Stimulated activated CD4-positive, alpha-beta T cell treated with anti-CD3 and anti-CD28 coated beads, Interleukin-2, amount 100 ng/mL, for 24 hours (primary cell): Measurements from ENCODE around the gene ICE1.
"Not testable (repeated sequence)": the region's sequence is repeated elsewhere in the genome, so short reads cannot be mapped to it uniquely, and the experiment has no call there.

Experiments used
- DNase-seq, 2 donors: peaks; one replicate each; pipeline ENCODE4 v3.0.0-alpha.2; 2020

The ICE1 gene

GRCh38 chr5:5421961-5422818 is at the start of gene ICE1:
Gene ICE1 (plus strand): TSS chr5:5422677. CDS start chr5:5422916, 239 bp downstream.
- DNase-seq: peak; percentile 88 to 93

DNA sequence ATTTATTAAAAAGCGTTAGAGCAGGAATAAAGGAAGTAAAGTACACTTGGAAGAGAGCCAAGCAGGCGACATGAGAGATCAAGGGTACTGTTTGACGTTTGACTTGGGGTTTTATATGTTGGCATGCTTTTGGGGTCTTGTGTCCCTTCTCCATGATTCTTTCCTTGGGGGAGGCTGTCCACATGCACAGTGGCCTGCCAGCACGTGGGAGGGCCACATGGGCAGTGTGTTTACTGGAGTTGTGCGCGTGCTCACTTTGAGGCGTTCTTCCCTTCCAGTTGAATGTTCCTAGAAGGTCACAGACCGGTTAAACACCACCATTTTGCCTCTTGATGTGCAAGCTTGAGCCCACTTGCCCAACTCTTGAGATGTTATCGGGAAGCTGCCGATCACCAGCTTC is 49.5 kb upstream of the ICE1 start:
- no peak for DNase-seq

DNA sequence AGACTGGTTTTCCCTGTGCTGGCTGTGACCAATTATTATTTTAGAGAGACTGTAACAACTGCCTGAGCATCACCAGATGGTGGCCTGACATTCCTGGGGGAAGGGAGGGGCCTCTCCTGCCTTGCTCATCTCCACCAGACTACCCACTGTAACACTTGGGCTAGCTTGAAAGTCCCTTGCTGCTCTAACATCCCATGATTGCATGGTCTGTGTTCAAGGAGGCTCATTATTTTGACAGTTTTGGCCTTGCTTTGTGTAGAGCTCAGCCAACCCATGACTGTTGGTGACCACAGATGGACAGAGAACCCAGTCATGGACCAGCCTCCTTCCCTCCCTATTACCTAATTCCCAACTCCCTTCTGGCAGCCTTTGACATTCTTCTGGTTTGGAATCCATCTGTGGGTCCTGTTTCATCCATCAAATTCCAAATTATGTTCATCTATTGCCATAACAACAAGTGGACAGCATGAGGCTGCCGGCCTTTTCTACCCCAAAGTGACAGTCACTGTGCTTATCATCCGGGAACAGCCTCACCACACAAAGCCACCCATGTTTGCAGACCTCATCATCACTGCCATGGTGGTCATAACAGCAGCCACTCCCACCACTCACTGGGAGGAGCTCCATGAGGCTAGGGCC is 49.0 kb upstream of the ICE1 start:
- no peak for DNase-seq

- DNase-seq: no peak
Observed at GRCh38 chr5:5374009-5374715, 48.3 kb upstream of the ICE1 start.

- no peak for DNase-seq
Observed at GRCh38 chr5:5377780-5378179, 44.7 kb upstream of the ICE1 start.

DNA sequence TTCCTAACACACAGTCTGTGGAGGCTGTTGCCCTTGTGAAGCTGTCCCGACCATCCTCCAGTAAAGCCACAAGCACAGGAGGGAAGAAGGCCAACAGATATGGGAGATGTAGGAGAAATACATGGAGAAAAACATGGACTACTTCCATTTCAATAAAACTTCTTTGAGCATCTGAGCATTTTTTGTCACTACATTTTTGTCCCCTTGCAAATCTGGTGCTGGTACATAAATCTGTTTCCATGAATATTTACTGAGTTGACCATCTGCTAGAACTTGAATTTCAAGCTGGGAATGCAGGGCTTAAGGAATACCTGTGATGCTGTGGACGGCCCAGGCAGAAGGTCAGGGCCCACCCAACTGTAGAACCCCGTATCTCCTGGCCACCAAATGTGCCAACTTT is 43.9 kb upstream of the ICE1 start:
- no peak for DNase-seq

DNA sequence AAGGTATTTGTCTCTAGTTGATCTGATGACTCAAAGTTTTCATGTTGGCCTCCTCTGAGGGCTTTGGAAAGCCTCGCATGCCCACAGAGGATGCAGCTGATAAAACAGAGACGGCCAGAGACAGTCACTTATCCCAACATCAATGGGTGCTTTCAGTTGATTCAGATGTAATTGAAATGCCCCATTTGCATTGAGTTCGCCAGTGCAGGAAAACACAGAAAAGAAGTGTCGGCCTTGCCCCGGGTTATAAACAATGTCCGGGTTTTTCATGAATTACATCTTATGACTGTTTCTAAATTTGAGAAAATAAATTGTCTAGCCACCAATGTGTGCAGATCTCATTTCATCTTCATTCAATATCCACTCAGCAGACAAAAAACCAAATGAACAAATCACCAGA is 42.2 kb upstream of the ICE1 start:
- no peak for DNase-seq

DNA sequence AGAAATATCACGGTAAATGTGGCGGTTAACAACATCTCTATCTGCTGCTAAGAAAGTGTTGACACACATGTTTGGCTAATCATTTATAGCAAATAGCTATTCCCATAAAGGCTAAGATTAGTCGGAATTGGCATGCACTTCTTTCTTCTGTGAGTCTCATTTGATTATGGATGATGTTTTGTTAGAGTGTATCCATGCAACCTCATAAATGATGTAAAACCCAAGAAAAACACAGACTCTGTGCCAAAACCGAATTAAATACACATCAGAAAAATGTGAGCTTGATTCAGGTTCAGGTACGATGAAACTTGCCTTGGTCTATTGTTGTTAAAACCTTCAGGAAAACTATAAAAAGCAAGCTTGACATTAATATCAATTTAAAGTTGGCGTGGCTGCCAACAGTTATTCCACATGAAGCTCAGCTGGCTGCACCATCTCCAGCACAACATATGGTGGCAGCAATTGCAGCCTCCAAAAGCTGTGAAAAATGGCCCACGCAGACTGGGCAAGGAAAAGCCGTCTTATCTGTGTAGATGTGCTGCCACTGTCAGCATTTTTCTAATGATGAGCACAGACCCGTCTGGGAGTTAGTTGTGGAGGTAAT is 41.1 kb upstream of the ICE1 start:
- no peak for DNase-seq

DNA sequence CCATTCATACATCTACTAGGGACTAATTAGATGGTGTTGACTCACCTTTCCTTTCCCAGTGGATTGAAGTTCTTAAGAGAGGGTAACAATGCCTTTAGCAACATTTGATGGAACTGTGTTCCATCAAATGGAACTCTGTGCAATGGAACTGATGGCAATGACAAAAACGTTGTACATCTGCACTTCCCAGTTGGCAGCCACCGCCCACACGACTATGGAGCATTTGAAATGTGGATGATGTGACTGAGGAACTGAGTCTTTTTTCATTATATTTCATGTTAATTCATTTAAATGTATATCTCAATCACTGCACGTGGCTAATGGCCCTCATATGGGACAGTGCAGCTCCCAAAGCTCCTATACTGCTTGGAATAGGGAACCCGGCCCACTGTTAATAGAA is 39.0 kb upstream of the ICE1 start:
- no peak for DNase-seq

DNA sequence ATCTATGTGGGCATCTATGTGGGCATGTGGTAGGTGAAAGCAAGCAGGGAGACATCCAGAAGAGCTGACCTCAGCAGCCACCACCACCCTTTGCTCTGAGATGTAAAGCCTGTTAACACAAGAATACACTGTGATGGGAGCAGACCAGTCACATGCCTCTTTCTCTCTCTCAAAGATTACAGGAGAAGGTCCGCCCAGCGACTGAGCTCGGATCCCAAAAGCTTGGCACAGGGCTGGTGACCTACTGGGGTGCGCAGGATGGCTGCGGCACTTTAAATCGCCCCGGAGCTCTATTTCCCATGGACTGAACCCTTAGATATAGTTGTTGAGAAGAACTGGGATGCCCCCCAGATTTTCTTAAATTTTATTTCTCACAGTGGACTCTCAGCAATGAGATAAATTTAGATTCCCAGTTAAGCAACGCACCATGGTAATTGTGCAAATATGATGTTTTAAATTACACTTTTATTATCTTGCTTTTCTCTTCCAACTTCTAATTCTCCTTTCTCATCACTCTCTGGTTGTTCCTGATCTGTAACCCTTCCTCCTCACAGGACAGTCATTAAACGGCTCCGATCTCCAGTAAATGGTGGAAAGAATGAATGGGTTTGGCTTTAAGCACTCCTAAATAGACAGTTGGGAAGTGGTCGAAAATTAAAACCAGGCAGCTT is 37.7 kb upstream of the ICE1 start:
- no peak for DNase-seq

GRCh38 chr5:5385331-5385662 is 37.2 kb upstream of the ICE1 start:
- no peak for DNase-seq

DNA sequence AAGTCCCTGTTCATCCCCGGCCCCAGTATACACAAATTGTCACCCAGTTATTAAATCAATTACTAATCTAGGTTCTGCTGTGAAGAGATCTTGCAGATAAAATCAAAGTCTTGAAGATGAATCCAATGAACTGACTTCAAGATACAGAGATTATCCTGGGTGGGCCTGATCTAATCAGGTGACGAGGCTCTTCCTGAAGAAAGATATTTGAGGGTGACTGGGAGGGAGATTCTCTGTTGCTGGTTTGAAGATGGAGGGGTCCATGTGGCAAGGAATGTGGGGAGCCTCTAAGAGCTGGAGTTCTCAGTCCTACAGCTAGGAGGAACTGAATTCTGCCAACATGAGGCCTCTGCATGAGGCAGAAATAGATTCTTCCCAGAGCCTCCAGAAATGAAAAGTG is 36.1 kb upstream of the ICE1 start:
- no peak for DNase-seq

- no peak for DNase-seq
Observed at GRCh38 chr5:5387192-5387591, 35.3 kb upstream of the ICE1 start.

DNA sequence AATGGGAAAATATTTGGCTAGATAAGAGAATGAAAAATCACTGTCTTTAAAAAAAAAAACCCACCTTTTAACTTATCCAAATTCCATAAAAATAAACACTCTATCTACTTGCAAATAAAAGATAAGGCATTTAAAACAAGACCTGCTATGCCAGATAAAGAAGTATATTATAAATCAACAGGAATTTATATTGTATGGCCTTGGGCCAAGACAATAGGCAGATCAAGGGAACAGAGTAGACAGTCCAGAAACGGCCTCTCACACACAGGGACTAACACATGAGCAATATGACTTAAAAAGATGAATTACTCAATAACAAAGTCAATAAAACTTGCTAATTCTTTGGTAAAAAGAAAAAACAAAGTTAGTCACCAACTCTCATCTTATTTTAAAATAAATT is 34.7 kb upstream of the ICE1 start:
- no peak for DNase-seq

GRCh38 chr5:5390121-5390869 is 32.2 kb upstream of the ICE1 start:
- not testable (repeated sequence) for DNase-seq

DNA sequence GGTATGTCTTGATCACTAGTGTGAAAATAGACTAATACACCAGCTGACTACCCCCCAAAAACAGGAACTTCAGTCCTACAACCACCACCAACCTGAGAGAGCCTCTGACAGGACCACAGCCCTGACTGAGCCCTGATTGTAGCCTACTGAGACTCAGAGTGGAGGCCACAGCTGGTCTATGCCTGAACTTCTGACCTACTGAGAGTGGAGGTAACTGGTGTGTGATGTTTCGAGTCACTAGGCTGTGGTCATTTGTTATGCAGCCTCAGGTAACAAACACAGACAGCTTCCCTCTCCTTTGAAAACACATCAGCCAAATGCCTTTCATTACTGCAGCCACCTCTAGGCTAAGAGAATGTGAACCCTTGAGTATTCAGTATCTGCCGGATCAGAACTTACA is 30.0 kb upstream of the ICE1 start:
- not testable (repeated sequence) for DNase-seq

- peak in 1 of 2 donors; percentile 8 for DNase-seq
Observed at GRCh38 chr5:5394384-5394986, 28.0 kb upstream of the ICE1 start.

GRCh38 chr5:5395093-5395492 is 27.4 kb upstream of the ICE1 start:
- DNase-seq: not testable (repeated sequence)

GRCh38 chr5:5398071-5398470 is 24.4 kb upstream of the ICE1 start:
- DNase-seq: no peak

GRCh38 chr5:5401095-5401494 is 21.4 kb upstream of the ICE1 start:
- no peak for DNase-seq

GRCh38 chr5:5403741-5404140 is 18.7 kb upstream of the ICE1 start:
- no peak for DNase-seq

DNA sequence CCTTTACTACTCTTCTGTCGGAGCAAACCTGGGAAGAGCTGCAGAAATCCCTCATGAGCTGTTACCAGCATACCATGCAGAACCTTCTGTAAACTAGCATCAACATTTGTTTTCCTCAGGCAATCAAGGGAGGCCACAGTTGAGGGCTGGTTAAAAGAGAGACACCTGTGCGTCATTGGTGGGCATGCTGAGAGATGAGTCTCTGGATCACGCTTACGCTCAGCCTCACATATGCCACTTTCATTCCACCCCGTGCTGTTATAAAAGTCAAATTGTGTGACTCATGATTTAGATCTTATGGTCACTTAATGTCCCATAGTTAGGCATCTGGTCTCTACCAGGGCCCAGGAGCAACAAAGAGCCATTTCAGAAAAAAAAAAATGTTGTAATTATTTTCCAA is 18.1 kb upstream of the ICE1 start:
- DNase-seq: no peak
